Measurements from ENCODE around the gene PRM3.

GRCh38 chr16:11229906-11230305 lies 43.5 kb downstream of the PRM3 start:
- TF ChIP-seq POLR2A (IDR thresholded peaks at IDR 0.05) (no peak), CTCF (IDR thresholded peaks at IDR 0.05) (no peak)

Data from adrenal gland (tissue), 5 donors.